22Rv1 (cell line): Measurements from ENCODE around the gene AXIN2.
"Not testable (repeated sequence)": the region's sequence is repeated elsewhere in the genome, so short reads cannot be mapped to it uniquely, and the experiment has no call there.

Source experiments
- H3K27ac ChIP-seq: fragments of 450-650 bp; 2 replicates; pipeline ENCODE4 v1.5.1; 2017
- ZFX ChIP-seq: fragments of 450-650 bp; IDR thresholded peaks from 2 replicates; pipeline ENCODE4 v1.6.1; 2017; ENCODE audit warnings: antibody characterized with exemption, borderline replicate concordance
- TF ChIP-seq, protein P1 (sequence below): fragments of 450-650 bp; IDR thresholded peaks from 2 replicates; pipeline ENCODE4 v1.5.1; 2017; ENCODE audit warnings: mild to moderate bottlenecking

AXIN2 gene

DNA sequence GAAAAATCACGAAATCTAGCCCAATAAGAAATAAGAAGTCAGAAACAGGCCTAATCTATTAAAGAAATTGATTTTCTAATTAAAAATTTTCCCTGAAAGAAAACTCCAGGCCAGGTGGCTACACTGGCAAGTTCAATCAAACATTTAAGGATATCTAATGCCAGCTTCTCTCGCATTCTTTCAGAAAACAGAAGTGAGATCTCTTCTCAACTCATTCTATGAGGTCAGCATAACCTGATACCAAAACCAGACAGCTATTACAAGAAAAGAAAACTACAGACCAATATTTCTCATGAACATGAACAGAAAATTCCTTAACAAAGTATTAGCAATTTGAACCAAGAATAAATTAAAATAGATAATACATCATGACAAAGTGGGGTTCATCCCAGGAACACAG, 52.4 kb downstream of the AXIN2 start:
- no peak for TF ChIP-seq ZFX
- TF ChIP-seq, protein P1, sequence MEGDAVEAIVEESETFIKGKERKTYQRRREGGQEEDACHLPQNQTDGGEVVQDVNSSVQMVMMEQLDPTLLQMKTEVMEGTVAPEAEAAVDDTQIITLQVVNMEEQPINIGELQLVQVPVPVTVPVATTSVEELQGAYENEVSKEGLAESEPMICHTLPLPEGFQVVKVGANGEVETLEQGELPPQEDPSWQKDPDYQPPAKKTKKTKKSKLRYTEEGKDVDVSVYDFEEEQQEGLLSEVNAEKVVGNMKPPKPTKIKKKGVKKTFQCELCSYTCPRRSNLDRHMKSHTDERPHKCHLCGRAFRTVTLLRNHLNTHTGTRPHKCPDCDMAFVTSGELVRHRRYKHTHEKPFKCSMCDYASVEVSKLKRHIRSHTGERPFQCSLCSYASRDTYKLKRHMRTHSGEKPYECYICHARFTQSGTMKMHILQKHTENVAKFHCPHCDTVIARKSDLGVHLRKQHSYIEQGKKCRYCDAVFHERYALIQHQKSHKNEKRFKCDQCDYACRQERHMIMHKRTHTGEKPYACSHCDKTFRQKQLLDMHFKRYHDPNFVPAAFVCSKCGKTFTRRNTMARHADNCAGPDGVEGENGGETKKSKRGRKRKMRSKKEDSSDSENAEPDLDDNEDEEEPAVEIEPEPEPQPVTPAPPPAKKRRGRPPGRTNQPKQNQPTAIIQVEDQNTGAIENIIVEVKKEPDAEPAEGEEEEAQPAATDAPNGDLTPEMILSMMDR, result no peak
- H3K27ac ChIP-seq, result no peak overlapping the region

GRCh38 chr17:65504673-65505072, 56.8 kb downstream of the AXIN2 start:
- not testable (repeated sequence) for H3K27ac ChIP-seq

GRCh38 chr17:65504141-65504540, 57.3 kb downstream of the AXIN2 start:
- no peak overlapping the region for H3K27ac ChIP-seq
- no peak for TF ChIP-seq ZFX
- TF ChIP-seq, protein P1, result no peak

- TF ChIP-seq, protein P1, result no peak
- no peak for TF ChIP-seq ZFX
- no peak overlapping the region for H3K27ac ChIP-seq
These were observed 57.9 kb downstream of the AXIN2 start for GRCh38 chr17:65503557-65503956.

GRCh38 chr17:65498816-65499215, 62.6 kb downstream of the AXIN2 start:
- TF ChIP-seq ZFX, result no peak
- TF ChIP-seq, protein P1, result no peak
- no peak overlapping the region for H3K27ac ChIP-seq

DNA sequence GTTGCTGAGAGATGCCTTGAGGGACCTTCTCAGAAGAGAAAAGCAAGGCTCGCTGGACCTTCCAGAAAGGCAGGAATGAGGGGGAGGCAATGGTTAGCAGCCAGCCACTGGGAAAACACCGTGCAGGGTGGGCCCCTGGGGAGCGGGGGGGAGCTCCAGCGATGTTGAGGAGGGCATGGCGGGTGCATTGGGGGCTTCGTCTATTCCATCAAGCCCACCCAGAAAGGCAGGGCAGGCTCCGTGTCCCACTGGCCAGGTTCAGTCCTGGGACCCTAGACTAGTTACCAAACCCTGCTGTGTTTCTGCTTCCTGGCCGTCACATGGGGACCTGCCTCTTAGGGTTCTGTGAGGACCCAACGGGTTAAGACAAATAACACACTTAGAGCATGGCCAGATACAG, 64.6 kb downstream of the AXIN2 start:
- no peak for TF ChIP-seq ZFX
- TF ChIP-seq, protein P1, result no peak

GRCh38 chr17:65495122-65496055, 66.1 kb downstream of the AXIN2 start:
- TF ChIP-seq ZFX, result no peak
- TF ChIP-seq, protein P1, result no peak
- H3K27ac ChIP-seq, result no peak overlapping the region

More for the DNA sequence above, 64.6 kb downstream of the AXIN2 start:
- H3K27ac ChIP-seq, result no peak overlapping the region
